Activated B cell treated with CpG ODN at 0.5 μM for 24 hours (primary cell): ENCODE measurements around the gene PBX1. TPM values are rescaled to one million over a fixed set of nuclear protein-coding genes. Genes with fewer than 3 reads are reported as not detected.

ENCODE experiments used
- ATAC-seq: fragments of 200-7000 bp; cut with Tn5 transposase; one replicate; pipeline ENCODE4 v1.10.0; 2021; ENCODE audit warnings: low read depth, mild to moderate bottlenecking, moderate library complexity
- CTCF ChIA-PET: fragments of 350-600 bp; sonication (Branson Sonifier 250); formaldehyde crosslinking; loops from one replicate; lab custom pipeline; 2021; ENCODE audit warnings: antibody characterized with exemption; lab: Charles Lee
- POLR2A ChIA-PET: fragments of 350-600 bp; sonication (Branson Sonifier 250); formaldehyde crosslinking; loops from one replicate; lab custom pipeline; 2021; ENCODE audit warnings: antibody characterized with exemption; lab: Charles Lee
- DNase-seq: peaks from one replicate; pipeline ENCODE4 v3.0.0; 2022
- H3K27ac Mint-ChIP-seq: one replicate; pipeline ENCODE4 v1.8.0; 2020; ENCODE audit warnings: mixed read lengths
- H3K27me3 Mint-ChIP-seq: one replicate; pipeline ENCODE4 v1.8.0; 2021; ENCODE audit warnings: mixed read lengths
- H3K36me3 Mint-ChIP-seq: one replicate; pipeline ENCODE4 v1.8.0; 2021; ENCODE audit warnings: low read depth, mixed read lengths
- H3K4me1 Mint-ChIP-seq: one replicate; pipeline ENCODE4 v1.8.0; 2021; ENCODE audit warnings: mixed read lengths
- H3K4me3 Mint-ChIP-seq: one replicate; pipeline ENCODE4 v1.8.0; 2020; ENCODE audit warnings: mild to moderate bottlenecking, mixed read lengths
- H3K9me3 Mint-ChIP-seq: one replicate; pipeline ENCODE4 v1.8.0; 2020; ENCODE audit warnings: mixed read lengths
- CTCF ChIP-seq: fragments of 200-600 bp; IDR thresholded peaks from one replicate; pipeline ENCODE4 v1.8.0; 2022; ENCODE audit warnings: antibody characterized with exemption, mild to moderate bottlenecking
- intact Hi-C: fragments of 100-400 bp; cut with micrococcal nuclease; formaldehyde crosslinking; loops from one replicate; pipeline ENCODE4 v1.15.1; 2024
- total RNA-seq: library from RNA; stranded (reverse); gene quantifications from 2 replicates; pipeline ENCODE4 v1.2.3, GENCODE V29; 2022

The PBX1 gene
- total RNA-seq, 1 donor from 2014 or later: not detected

- CTCF ChIA-PET: no interaction called here
- Mint-ChIP-seq H3K36me3 (no peaks in the 10 kb centered on the region), H3K27ac (no peak overlapping the region), H3K9me3 (no peaks in the 10 kb centered on the region), H3K4me3 (no peak overlapping the region), H3K4me1 (no peaks in the 10 kb centered on the region), H3K27me3 (peaks cover 2% of the 10 kb centered on the region)
- intact Hi-C loops: no loop called here
- ATAC-seq (no peak), DNase-seq (no peak)
- TF ChIP-seq CTCF: no peak
- POLR2A ChIA-PET: no interaction called here
These were observed 133.4 kb downstream of the PBX1 start for GRCh38 chr1:164692420-164692819.

- intact Hi-C loops: no loop called here
- ATAC-seq (no peak), DNase-seq (no peak)
- Mint-ChIP-seq H3K9me3 (no peaks in the 10 kb centered on the region), H3K4me1 (no peaks in the 10 kb centered on the region), H3K27ac (no peak overlapping the region), H3K4me3 (no peak overlapping the region), H3K36me3 (no peaks in the 10 kb centered on the region), H3K27me3 (peaks cover 2% of the 10 kb centered on the region)
- ChIA-PET CTCF (no interaction called here), POLR2A (no interaction called here)
- TF ChIP-seq CTCF: no peak
These were observed 134.8 kb downstream of the PBX1 start for GRCh38 chr1:164693564-164694359.

GRCh38 chr1:164694505-164694904, 135.5 kb downstream of the PBX1 start:
- POLR2A ChIA-PET: no interaction called here
- TF ChIP-seq CTCF: no peak
- Mint-ChIP-seq H3K36me3 (no peaks in the 10 kb centered on the region), H3K9me3 (no peaks in the 10 kb centered on the region), H3K4me3 (no peak overlapping the region), H3K4me1 (no peaks in the 10 kb centered on the region), H3K27ac (no peak overlapping the region), H3K27me3 (peaks cover 2% of the 10 kb centered on the region)
- ATAC-seq: no peak
- CTCF ChIA-PET: no interaction called here
- intact Hi-C loops: no loop called here
- DNase-seq: no peak

GRCh38 chr1:164695956-164696665, 137.1 kb downstream of the PBX1 start:
- POLR2A ChIA-PET: interaction anchor here (0.7 kb wide), 1 partner anchor 16 kb away, joined by 3 read pairs; no protein-coding TSS in a partner anchor
- H3K27me3 Mint-ChIP-seq: peaks cover 2% of the 10 kb centered on the region
- no peaks in the 10 kb centered on the region for H3K36me3 Mint-ChIP-seq
- H3K4me1 Mint-ChIP-seq: no peaks in the 10 kb centered on the region
- no peak for TF ChIP-seq CTCF
- no peaks in the 10 kb centered on the region for H3K9me3 Mint-ChIP-seq
- no peak overlapping the region for H3K4me3 Mint-ChIP-seq
- CTCF ChIA-PET: no interaction called here
- DNase-seq: no peak
- no peak for ATAC-seq
- intact Hi-C loops: no loop called here
- no peak overlapping the region for H3K27ac Mint-ChIP-seq

GRCh38 chr1:164699815-164700491, 141.0 kb downstream of the PBX1 start:
- intact Hi-C loops: no loop called here
- CTCF ChIA-PET: no interaction called here
- TF ChIP-seq CTCF: no peak
- POLR2A ChIA-PET: no interaction called here
- DNase-seq (no peak), ATAC-seq (no peak)
- no peaks in the 10 kb centered on the region for H3K9me3 Mint-ChIP-seq
- H3K27me3 Mint-ChIP-seq: peaks cover 2% of the 10 kb centered on the region
- H3K4me3 Mint-ChIP-seq: no peak overlapping the region
- no peak overlapping the region for H3K27ac Mint-ChIP-seq
- no peaks in the 10 kb centered on the region for H3K36me3 Mint-ChIP-seq
- no peaks in the 10 kb centered on the region for H3K4me1 Mint-ChIP-seq
